WTC11 (cell line): ENCODE results near the gene FAM89B. TPM values are rescaled to one million over a fixed set of nuclear protein-coding genes. Genes with fewer than 3 reads are reported as not detected.

Experiments
- ATAC-seq: fragments of 200-7000 bp; cut with Tn5 transposase; 2 replicates; pipeline ENCODE4 v1.10.0; 2021; ENCODE audit warnings: mild to moderate bottlenecking, moderate library complexity
- CTCF ChIA-PET: fragments of 300-600 bp; sonication (Branson Sonifier 250); formaldehyde crosslinking; loops from one replicate; lab custom pipeline; 2021; ENCODE audit warnings: antibody characterized with exemption; lab: Charles Lee
- POLR2A ChIA-PET: fragments of 350-600 bp; sonication (Branson Sonifier 250); formaldehyde crosslinking; loops from one replicate; lab custom pipeline; 2021; ENCODE audit warnings: antibody characterized with exemption; lab: Charles Lee
- DNase-seq: peaks from one replicate; pipeline ENCODE4 v3.0.0; 2021; ENCODE audit warnings: low spot score
- H3K27ac Mint-ChIP-seq: 2 replicates; pipeline ENCODE4 v1.8.0; 2021; ENCODE audit warnings: mixed read lengths
- H3K27me3 Mint-ChIP-seq: 2 replicates; pipeline ENCODE4 v1.8.0; 2021; ENCODE audit warnings: low read depth, mild to moderate bottlenecking, moderate library complexity, mixed read lengths
- H3K36me3 Mint-ChIP-seq: 2 replicates; pipeline ENCODE4 v1.8.0; 2021; ENCODE audit warnings: mixed read lengths
- H3K4me1 Mint-ChIP-seq: 2 replicates; pipeline ENCODE4 v1.8.0; 2022; ENCODE audit warnings: mixed read lengths
- H3K4me3 Mint-ChIP-seq: 2 replicates; pipeline ENCODE4 v1.8.0; 2021; ENCODE audit warnings: mild to moderate bottlenecking, moderate library complexity, mixed read lengths
- H3K9me3 Mint-ChIP-seq: 2 replicates; pipeline ENCODE4 v1.8.0; 2021; ENCODE audit warnings: mixed read lengths
- ARID4B ChIP-seq: sonication (generic); formaldehyde crosslinking; IDR thresholded peaks from 2 replicates; pipeline ENCODE4 v1.8.0; 2023; ENCODE audit warnings: missing genetic modification reagents, mild to moderate bottlenecking, borderline replicate concordance
- EMX1 ChIP-seq: fragments of 250-450 bp; sonication (Bioruptor Pico); IDR thresholded peaks from 2 replicates; pipeline ENCODE4 v1.8.0; 2021; ENCODE audit warnings: mild to moderate bottlenecking
- FOXP4 ChIP-seq: sonication (generic); formaldehyde crosslinking; IDR thresholded peaks from 2 replicates; pipeline ENCODE4 v1.8.0; 2022; ENCODE audit warnings: mild to moderate bottlenecking, missing genetic modification reagents
- GABPB1 ChIP-seq: sonication (generic); formaldehyde crosslinking; IDR thresholded peaks from 2 replicates; pipeline ENCODE4 v1.8.1; 2023; ENCODE audit warnings: mild to moderate bottlenecking, missing genetic modification reagents
- HMGA2 ChIP-seq: fragments of 250-450 bp; sonication (Bioruptor Pico); IDR thresholded peaks from 2 replicates; pipeline ENCODE4 v1.4.0; 2021; ENCODE audit warnings: mild to moderate bottlenecking, moderate library complexity
- SOX15 ChIP-seq: fragments of 250-450 bp; sonication (Bioruptor Pico); IDR thresholded peaks from 2 replicates; pipeline ENCODE4 v1.9.0; 2021; ENCODE audit warnings: mild to moderate bottlenecking
- SP1 ChIP-seq: sonication (generic); formaldehyde crosslinking; conservative IDR thresholded peaks from 2 replicates; pipeline ENCODE4 v1.8.1; 2022; ENCODE audit warnings: missing genetic modification reagents
- USF1 ChIP-seq: sonication (generic); formaldehyde crosslinking; IDR thresholded peaks from 2 replicates; pipeline ENCODE4 v1.8.0; 2022; ENCODE audit warnings: mild to moderate bottlenecking, missing genetic modification reagents
- ZMAT4 ChIP-seq: fragments of 250-450 bp; sonication (Bioruptor Pico); IDR thresholded peaks from 2 replicates; pipeline ENCODE4 v1.9.0; 2021; ENCODE audit warnings: mild to moderate bottlenecking
- ZNF138 ChIP-seq: sonication (generic); formaldehyde crosslinking; conservative IDR thresholded peaks from 2 replicates; pipeline ENCODE4 v1.8.1; 2022; ENCODE audit warnings: mild to moderate bottlenecking, moderate library complexity, missing genetic modification reagents
- ZNF219 ChIP-seq: sonication (generic); formaldehyde crosslinking; IDR thresholded peaks from 2 replicates; pipeline ENCODE4 v1.8.0; 2023; ENCODE audit warnings: missing genetic modification reagents, mild to moderate bottlenecking, borderline replicate concordance
- ZNF232 ChIP-seq: sonication (generic); formaldehyde crosslinking; IDR thresholded peaks from 2 replicates; pipeline ENCODE4 v1.8.0; 2022; ENCODE audit warnings: mild to moderate bottlenecking, missing genetic modification reagents
- total RNA-seq: library from RNA; stranded (reverse); gene quantifications from 3 replicates; pipeline ENCODE4 v1.2.3, GENCODE V29; 2021
- TF ChIP-seq, protein P1 (sequence below): sonication (generic); formaldehyde crosslinking; IDR thresholded peaks from 2 replicates; pipeline ENCODE4 v1.8.1; 2023; ENCODE audit warnings: mild to moderate bottlenecking, moderate library complexity, missing genetic modification reagents
- TF ChIP-seq, protein P2 (sequence below): sonication (generic); formaldehyde crosslinking; IDR thresholded peaks from 2 replicates; pipeline ENCODE4 v1.8.1; 2023; ENCODE audit warnings: mild to moderate bottlenecking, missing genetic modification reagents, moderate library complexity
- TF ChIP-seq, protein P3 (sequence below): sonication (generic); formaldehyde crosslinking; conservative IDR thresholded peaks from 2 replicates; pipeline ENCODE4 v1.8.1; 2022; ENCODE audit warnings: mild to moderate bottlenecking, missing genetic modification reagents
- TF ChIP-seq, protein P4 (sequence below): fragments of 250-450 bp; sonication (Bioruptor Pico); IDR thresholded peaks from 2 replicates; pipeline ENCODE4 v1.8.0; 2021; ENCODE audit warnings: mild to moderate bottlenecking

The FAM89B gene
- total RNA-seq, 1 experiment from 2014 or later, result 13.3 TPM

DNA sequence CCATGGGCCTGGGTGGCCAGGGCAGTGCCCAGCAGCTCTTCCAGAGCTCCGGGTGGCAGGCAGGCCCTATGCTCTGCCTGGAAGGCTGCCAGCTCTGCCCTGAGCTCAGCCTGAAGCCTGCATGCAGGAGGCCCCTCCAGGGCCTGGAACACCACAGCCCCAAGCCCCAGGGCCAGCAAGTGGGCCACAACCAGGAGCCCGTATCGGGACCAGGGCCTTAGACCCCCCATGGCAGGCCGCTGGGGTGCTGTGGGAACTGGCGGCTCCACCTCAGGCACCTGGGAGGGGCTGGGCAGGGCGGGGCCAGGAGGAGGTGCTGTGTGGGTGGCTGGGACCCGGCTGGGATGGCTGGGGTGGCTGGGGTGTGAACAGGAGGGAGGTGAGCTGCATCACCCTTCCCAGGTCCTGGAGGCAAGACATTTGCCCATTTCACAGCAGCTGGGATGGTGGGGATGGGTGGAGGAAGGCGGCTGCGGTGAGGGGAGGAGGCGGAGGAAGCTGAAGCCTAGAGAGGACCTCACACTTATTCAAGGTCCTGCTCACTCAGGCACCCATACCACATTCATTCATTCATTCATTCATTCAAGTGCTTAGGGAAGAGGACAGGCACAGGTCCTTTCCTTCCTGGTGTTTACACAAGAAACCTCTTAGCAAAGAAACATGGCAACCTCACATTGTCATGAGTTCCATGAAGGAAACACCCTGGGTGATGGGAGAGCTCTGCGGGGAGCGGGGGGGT lies 23.4 kb downstream of the FAM89B start, which contains the start of gene KCNK7:
Gene KCNK7, minus strand, starts transcription at position 258 of the 739 bp plus-strand sequence. Its CDS starts 28 bp downstream, at position 230.
- Mint-ChIP-seq H3K27ac (no peak within 1 kb of the TSS), H3K4me1 (peaks cover 10% of the 10 kb centered on the region), H3K9me3 (no peaks in the 10 kb centered on the region), H3K36me3 (peaks cover 4% of the 10 kb centered on the region; the same call in 1 of the 2 replicates), H3K4me3 (no peak within 1 kb of the TSS), H3K27me3 (peaks cover 33% of the 10 kb centered on the region)
- DNase-seq (no peak), ATAC-seq (no peak)
- ChIA-PET POLR2A (interaction anchor here (0.5 kb wide), 1 partner anchor 64 kb away, joined by 3 read pairs; no protein-coding TSS in a partner anchor), CTCF (interaction anchor here (0.8 to 13.8 kb wide), 8 partner anchors 11 to 56 kb away, joined by 4 to 311 read pairs (median 58); partner anchors contain the start of genes EHBP1L1, FAM89B, MAP3K11 and PCNX3)
- TF ChIP-seq EMX1 (CRISPR knock-in tag), result no peak
- TF ChIP-seq USF1, result no peak
- TF ChIP-seq ZNF219 (CRISPR knock-in tag), result no peak
- TF ChIP-seq ZNF138, result no peak
- TF ChIP-seq SOX15, result no peak
- no peak for TF ChIP-seq HMGA2 (CRISPR knock-in tag)
- TF ChIP-seq ZMAT4 (CRISPR knock-in tag), result no peak
- TF ChIP-seq, protein P1, sequence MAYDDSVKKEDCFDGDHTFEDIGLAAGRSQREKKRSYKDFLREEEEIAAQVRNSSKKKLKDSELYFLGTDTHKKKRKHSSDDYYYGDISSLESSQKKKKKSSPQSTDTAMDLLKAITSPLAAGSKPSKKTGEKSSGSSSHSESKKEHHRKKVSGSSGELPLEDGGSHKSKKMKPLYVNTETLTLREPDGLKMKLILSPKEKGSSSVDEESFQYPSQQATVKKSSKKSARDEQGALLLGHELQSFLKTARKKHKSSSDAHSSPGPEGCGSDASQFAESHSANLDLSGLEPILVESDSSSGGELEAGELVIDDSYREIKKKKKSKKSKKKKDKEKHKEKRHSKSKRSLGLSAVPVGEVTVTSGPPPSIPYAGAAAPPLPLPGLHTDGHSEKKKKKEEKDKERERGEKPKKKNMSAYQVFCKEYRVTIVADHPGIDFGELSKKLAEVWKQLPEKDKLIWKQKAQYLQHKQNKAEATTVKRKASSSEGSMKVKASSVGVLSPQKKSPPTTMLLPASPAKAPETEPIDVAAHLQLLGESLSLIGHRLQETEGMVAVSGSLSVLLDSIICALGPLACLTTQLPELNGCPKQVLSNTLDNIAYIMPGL (CRISPR knock-in tag), result no peak
- TF ChIP-seq, protein P2, sequence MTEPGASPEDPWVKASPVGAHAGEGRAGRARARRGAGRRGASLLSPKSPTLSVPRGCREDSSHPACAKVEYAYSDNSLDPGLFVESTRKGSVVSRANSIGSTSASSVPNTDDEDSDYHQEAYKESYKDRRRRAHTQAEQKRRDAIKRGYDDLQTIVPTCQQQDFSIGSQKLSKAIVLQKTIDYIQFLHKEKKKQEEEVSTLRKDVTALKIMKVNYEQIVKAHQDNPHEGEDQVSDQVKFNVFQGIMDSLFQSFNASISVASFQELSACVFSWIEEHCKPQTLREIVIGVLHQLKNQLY, result no peak
- no peak for TF ChIP-seq FOXP4 (CRISPR knock-in tag)
- no peak for TF ChIP-seq GABPB1
- no peak for TF ChIP-seq ARID4B
- no peak for TF ChIP-seq ZNF232 (CRISPR knock-in tag)
- no peak for TF ChIP-seq SP1 (CRISPR knock-in tag)
- TF ChIP-seq, protein P3, sequence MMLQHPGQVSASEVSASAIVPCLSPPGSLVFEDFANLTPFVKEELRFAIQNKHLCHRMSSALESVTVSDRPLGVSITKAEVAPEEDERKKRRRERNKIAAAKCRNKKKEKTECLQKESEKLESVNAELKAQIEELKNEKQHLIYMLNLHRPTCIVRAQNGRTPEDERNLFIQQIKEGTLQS (CRISPR knock-in tag), result no peak
- TF ChIP-seq, protein P4, sequence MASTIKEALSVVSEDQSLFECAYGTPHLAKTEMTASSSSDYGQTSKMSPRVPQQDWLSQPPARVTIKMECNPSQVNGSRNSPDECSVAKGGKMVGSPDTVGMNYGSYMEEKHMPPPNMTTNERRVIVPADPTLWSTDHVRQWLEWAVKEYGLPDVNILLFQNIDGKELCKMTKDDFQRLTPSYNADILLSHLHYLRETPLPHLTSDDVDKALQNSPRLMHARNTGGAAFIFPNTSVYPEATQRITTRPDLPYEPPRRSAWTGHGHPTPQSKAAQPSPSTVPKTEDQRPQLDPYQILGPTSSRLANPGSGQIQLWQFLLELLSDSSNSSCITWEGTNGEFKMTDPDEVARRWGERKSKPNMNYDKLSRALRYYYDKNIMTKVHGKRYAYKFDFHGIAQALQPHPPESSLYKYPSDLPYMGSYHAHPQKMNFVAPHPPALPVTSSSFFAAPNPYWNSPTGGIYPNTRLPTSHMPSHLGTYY, result no peak
